Psoas muscle (tissue), 8 donors: ENCODE data around the gene MORN1. TPM values are rescaled to one million over a fixed set of nuclear protein-coding genes. Genes with fewer than 3 reads are reported as not detected.

ENCODE experiments used
- ATAC-seq, 4 donors: fragments of 200-7000 bp; cut with Tn5 transposase; one replicate each; pipeline ENCODE4 v1.9.1; 2020; ENCODE audit warnings: moderate library complexity in 3 of 4, mild to moderate bottlenecking in 2 of 4
- DNase-seq, 2 donors: peaks; one replicate each; pipeline ENCODE4 v3.0.0-alpha.2; 2020
- H3K27ac ChIP-seq: fragments of 200-600 bp; one replicate; pipeline ENCODE4 v1.8.0; 2022
- H3K27me3 ChIP-seq, 3 donors: fragments of 200-600 bp in 1 of 3; one replicate each; pipeline versions ENCODE4 v1.6.1 to v1.8.0; 2013 to 2022; ENCODE audit warnings: low read length in 2 of 3, mild to moderate bottlenecking in 2 of 3, moderate library complexity in 1 of 3; ENCODE audit not compliant: insufficient read depth in 3 of 3
- H3K36me3 ChIP-seq, 2 donors: fragments of 200-600 bp in 1 of 2; one replicate each; pipeline versions ENCODE4 v1.6.1 to v1.8.0; 2013 to 2022; ENCODE audit warnings: low read depth in 1 of 2, mild to moderate bottlenecking in 1 of 2, moderate library complexity in 1 of 2; ENCODE audit not compliant: insufficient read depth in 1 of 2
- H3K4me1 ChIP-seq: fragments of 200-600 bp; one replicate; pipeline ENCODE4 v1.8.0; 2022
- H3K4me3 ChIP-seq: fragments of 200-600 bp; one replicate; pipeline ENCODE4 v1.8.0; 2022; ENCODE audit warnings: mild to moderate bottlenecking
- H3K9me3 ChIP-seq: fragments of 200-600 bp; one replicate; pipeline ENCODE4 v1.8.0; 2022
- WGBS, 3 donors: extraction: QIAGEN DNeasy Blood & Tissue Kit; methylation state at CpG; one replicate each; pipeline versions ENCODE4 v1.1.6 to v1.1.7; 2013; 5-methylcytosine and 5-hydroxymethylcytosine counted together
- intact Hi-C, 2 donors: fragments of 100-400 bp; cut with DNase I; formaldehyde crosslinking; loops; one replicate each; pipeline versions ENCODE4 v1.11.0 to v1.14.2; 2022
- polyA plus RNA-seq, 3 donors: library from polyadenylated mRNA; stranded (reverse); fragments of 200-250 nt; gene quantifications; one replicate each; pipeline ENCODE4 v1.2.3, GENCODE V29; 2013
- total RNA-seq, 4 donors: library from RNA; stranded (reverse); fragmentation: NEBNext Ultra II Directional in 2 of 4; extraction: Animal tissue kit (Norgen Biotek cat#: 25700) in 2 of 4; gene quantifications; one replicate each; pipeline versions ENCODE4 v1.2.1 to v1.2.4, GENCODE V29; 2021 to 2023
- TF ChIP-seq, protein P1 (sequence below): fragments of 200-600 bp; IDR thresholded peaks from one replicate; pipeline ENCODE4 v1.8.0; 2022; ENCODE audit warnings: antibody characterized with exemption
- donor health status: healthy with polysubstance abuse.
- donor health status: DM: no; HTN: no; CAD: no; lungs with moderate emphysema.
- donor health status: Bipolar disorder and iron deficiency.
- donor health status: healthy.
- donor health status: DM: yes; HTN: yes; CAD: no.
- donor health status: DM: no; HTN: no; CAD: no.
- donor health status: DM: no; HTN: no; CAD: no.
- donor health status: DM: yes; HTN: yes; CAD: no.

The MORN1 gene
- total and polyA plus RNA-seq, 7 donors, result 1.2 to 7.3 (median 4.2) TPM

DNA sequence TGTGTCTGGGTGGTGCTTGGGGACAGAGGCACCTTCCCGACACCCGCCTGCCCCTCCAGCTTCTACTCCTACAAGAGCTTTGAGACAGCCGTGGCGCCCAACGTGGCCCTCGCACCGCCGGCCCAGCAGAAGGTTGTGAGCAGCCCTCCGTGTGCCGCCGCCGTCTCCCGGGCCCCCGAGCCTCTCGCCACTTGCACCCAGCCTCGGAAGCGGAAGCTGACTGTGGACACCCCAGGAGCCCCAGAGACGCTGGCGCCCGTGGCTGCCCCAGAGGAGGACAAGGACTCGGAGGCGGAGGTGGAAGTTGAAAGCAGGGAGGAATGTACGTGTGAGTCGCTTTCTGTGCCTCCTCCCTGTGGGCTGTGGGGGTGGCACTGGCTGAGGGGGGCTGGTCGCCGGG, 87.6 kb downstream of the MORN1 start:
- no peak overlapping the region for H3K27ac ChIP-seq
- TF ChIP-seq, protein P1, sequence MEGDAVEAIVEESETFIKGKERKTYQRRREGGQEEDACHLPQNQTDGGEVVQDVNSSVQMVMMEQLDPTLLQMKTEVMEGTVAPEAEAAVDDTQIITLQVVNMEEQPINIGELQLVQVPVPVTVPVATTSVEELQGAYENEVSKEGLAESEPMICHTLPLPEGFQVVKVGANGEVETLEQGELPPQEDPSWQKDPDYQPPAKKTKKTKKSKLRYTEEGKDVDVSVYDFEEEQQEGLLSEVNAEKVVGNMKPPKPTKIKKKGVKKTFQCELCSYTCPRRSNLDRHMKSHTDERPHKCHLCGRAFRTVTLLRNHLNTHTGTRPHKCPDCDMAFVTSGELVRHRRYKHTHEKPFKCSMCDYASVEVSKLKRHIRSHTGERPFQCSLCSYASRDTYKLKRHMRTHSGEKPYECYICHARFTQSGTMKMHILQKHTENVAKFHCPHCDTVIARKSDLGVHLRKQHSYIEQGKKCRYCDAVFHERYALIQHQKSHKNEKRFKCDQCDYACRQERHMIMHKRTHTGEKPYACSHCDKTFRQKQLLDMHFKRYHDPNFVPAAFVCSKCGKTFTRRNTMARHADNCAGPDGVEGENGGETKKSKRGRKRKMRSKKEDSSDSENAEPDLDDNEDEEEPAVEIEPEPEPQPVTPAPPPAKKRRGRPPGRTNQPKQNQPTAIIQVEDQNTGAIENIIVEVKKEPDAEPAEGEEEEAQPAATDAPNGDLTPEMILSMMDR, result no peak
- WGBS, 3 donors, result 93 to 94% (median 94%) methylated on average over 26 of the region's 26 CpGs
- ATAC-seq, result no peak
- peaks cover 3 to 56% of the 10 kb centered on the region in 2 donors for H3K36me3 ChIP-seq
- no peak for DNase-seq
- intact Hi-C loops, result loop anchor here in 1 of 2 donors (10.0 kb wide), 1 partner anchor 69 kb away; no protein-coding TSS in a partner anchor
- H3K27me3 ChIP-seq, result no peaks in the 10 kb centered on the region
- H3K9me3 ChIP-seq, result no peaks in the 10 kb centered on the region
- H3K4me3 ChIP-seq, result no peak overlapping the region
- peaks cover 24% of the 10 kb centered on the region for H3K4me1 ChIP-seq

DNA sequence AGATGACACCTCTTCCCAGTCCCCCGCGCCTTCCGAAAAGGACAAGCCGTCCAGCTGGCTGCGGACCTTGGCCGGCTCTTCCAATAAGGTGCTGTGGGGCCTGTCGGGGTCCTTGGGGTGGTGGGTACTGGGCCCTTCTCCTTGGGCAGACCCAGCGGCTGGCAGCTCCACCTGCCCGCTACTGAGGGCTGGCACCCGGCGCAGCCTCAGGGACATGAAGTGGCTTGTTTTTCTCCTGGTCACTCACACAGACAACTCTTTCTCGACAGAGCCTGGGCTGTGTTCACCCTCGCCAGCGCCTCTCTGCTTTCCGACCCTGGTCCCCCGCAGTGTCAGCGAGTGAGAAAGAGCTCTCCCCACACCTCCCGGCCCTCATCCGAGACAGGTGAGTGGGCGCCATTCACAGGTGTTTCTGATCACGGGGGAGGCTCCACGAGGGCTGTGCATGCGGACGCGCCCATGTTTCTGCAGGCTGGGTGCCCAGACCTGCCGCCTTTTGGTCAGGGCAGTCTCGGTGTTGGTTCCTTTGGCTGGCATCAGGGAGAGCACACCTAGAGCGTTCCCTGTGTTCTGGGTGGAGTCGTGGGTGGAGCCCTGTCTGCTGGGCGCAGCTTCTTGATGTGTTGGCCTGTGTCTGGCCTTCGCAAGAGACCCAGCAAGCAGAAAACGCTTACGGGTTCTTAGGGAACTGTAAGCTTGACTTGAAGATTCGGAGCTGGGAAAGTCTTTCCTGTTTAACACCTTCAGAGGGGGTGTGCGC, 88.2 kb downstream of the MORN1 start:
- peaks cover 3 to 50% of the 10 kb centered on the region in 2 donors for H3K36me3 ChIP-seq

DNA sequence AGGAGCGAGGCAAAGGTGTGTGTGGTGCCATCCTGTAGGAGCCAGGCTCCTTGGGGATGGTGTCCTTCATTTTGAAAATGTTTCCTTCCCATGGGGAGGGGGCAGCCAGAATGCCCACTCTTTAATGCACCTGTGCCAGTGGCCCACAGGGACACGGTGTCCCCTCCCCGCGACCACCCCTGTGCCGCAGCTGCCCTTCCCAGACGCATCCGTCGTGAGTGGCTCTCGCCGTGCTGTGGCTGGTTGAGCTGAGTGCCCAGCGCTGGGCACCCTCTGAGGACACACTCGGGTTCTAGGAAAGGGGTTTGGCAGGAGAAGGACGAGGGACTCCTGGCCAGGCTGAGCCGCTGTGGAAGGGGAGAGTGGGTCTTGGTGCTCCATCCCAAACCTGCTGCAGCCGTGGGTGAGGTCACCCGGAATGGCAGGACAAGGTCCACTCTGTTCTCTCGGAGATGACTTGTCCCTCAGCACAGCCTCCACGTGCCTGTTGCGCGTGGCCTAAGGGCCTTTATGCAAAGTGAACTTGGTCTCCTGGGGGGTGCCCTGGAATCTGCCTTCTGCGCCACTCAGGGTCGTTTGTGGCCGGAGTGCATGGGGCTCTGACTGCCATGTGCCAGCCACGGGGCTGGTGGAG, 88.9 kb downstream of the MORN1 start:
- H3K4me1 ChIP-seq, result peaks cover 30% of the 10 kb centered on the region
- no peaks in the 10 kb centered on the region for H3K9me3 ChIP-seq
- ATAC-seq, result no peak
- TF ChIP-seq, protein P1, result no peak
- H3K36me3 ChIP-seq, result peaks cover 3 to 42% of the 10 kb centered on the region in 2 donors
- WGBS, 3 donors, result 84 to 90% (median 87%) methylated on average over 24 of the region's 24 CpGs
- intact Hi-C loops, result loop anchor here in 1 of 2 donors (10.0 kb wide), 1 partner anchor 68 kb away; no protein-coding TSS in a partner anchor
- DNase-seq, result no peak
- H3K4me3 ChIP-seq, result no peak overlapping the region
- no peaks in the 10 kb centered on the region for H3K27me3 ChIP-seq
- no peak overlapping the region for H3K27ac ChIP-seq

More for the DNA sequence above, 88.2 kb downstream of the MORN1 start:
- WGBS, 3 donors, result 92 to 95% (median 93%) methylated on average over 32 to 35 of the region's 35 CpGs
- ATAC-seq (no peak), DNase-seq (no peak)
- intact Hi-C loops, result loop anchor here in 1 of 2 donors (10.0 kb wide), 1 partner anchor 68 kb away; no protein-coding TSS in a partner anchor
- Histone ChIP-seq H3K9me3 (no peaks in the 10 kb centered on the region), H3K4me1 (peaks cover 30% of the 10 kb centered on the region), H3K27ac (no peak overlapping the region), H3K27me3 (no peaks in the 10 kb centered on the region), H3K4me3 (no peak overlapping the region)
- TF ChIP-seq, protein P1, result no peak

DNA sequence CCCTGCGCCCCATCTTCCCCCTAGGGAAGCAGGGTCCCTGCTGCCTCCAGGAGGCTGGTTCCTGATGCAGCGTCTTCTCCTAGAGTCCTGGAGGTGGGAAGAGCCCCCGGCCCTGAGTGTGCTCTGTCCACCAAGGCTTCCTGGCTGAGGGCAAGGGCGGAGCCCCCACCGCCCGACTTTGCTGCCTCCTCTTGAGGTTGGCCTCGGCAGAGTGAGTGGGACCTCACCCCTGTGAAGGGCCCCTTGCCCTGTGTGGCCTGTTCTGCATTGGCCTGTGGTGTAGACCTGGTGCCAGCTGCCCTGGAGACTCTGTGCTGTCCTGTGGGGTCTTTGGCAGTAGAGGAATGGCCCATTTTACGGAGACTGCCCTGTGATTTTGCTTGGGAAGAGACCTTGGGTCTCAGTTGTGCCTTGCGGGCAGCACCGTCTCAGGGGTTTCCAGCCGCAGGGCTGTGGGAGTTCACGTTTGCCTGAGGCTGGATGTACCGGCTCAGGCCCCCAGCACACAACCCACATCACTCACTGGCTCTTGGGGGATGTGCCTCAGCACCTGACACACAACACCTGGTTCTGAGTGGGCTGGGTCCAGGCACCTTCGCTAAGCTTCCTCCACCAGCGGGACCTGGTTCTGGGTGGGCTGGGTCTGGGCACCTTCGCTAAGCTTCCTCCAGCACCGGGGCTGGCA, 89.6 kb downstream of the MORN1 start:
- H3K27ac ChIP-seq, result peak overlapping the region; percentile 63
- peaks cover 30% of the 10 kb centered on the region for H3K4me1 ChIP-seq
- ATAC-seq, result no peak
- no peak for DNase-seq
- H3K4me3 ChIP-seq, result no peak overlapping the region
- H3K27me3 ChIP-seq, result no peaks in the 10 kb centered on the region
- WGBS, 3 donors, result 83 to 90% (median 88%) methylated on average over 15 to 17 of the region's 17 CpGs
- TF ChIP-seq, protein P1, result no peak
- intact Hi-C loops, result loop anchor here in 1 of 2 donors (10.0 kb wide), 1 partner anchor 67 kb away; no protein-coding TSS in a partner anchor
- H3K36me3 ChIP-seq, result peaks cover 3 to 35% of the 10 kb centered on the region in 2 donors
- H3K9me3 ChIP-seq, result no peaks in the 10 kb centered on the region
